NCI-H526 (cell line): ENCODE results near the gene EEFSEC.

Source experiments
- DNase-seq, 2 experiments: peaks; one replicate each; lab custom pipeline; 2025; lab: John Stamatoyannopoulos, UW

Gene EEFSEC

GRCh38 chr3:128285967-128286321, 132.7 kb downstream of the EEFSEC start:
- DNase-seq, result no peak

GRCh38 chr3:128286691-128287090, 133.4 kb downstream of the EEFSEC start:
- DNase-seq, result no peak

- DNase-seq, result peak in 1 of 2 experiments; percentile 21
Measured at GRCh38 chr3:128287216-128287615, 133.9 kb downstream of the EEFSEC start.

DNA sequence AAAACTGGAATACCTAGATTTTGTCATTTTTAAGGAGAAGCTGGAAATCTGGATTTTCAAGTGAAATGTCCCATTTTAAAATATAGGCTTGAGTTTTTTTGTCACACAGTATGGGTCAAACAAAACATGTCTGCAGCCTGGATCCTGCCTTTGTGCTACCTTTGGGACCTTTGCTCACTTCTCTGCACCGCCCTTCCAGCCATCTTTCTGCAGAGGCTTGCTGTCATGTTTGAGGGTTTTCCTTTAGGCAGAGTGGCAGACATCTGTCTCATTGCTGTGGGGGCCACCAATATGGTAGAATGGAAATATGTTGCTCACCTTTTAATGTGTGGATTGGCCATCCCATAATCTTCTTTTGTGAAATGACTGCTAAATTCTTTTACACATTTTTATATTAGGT, 136.3 kb downstream of the EEFSEC start:
- no peak for DNase-seq

- no peak for DNase-seq
Measured at GRCh38 chr3:128290484-128290883, 137.2 kb downstream of the EEFSEC start.

DNA sequence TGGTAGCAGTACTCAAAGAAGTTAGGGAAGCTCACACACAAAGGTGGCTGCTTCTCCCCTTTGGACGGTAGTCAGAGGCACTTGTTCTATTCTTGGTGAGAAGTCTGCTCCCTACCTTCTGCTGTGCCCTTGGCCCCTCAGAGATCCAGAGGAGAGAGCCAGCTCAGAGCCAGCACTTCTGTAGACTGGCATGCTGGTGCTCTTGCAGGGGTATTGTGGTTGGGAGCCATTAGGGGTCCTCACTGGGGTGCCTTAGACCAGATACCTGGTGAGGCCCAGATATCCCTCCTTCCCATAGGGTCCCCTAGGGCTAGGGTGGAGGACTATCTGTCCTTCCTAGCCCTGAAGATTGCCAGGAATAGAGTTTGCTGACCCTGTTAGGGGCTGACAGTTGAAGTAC, 140.6 kb downstream of the EEFSEC start:
- no peak for DNase-seq

DNA sequence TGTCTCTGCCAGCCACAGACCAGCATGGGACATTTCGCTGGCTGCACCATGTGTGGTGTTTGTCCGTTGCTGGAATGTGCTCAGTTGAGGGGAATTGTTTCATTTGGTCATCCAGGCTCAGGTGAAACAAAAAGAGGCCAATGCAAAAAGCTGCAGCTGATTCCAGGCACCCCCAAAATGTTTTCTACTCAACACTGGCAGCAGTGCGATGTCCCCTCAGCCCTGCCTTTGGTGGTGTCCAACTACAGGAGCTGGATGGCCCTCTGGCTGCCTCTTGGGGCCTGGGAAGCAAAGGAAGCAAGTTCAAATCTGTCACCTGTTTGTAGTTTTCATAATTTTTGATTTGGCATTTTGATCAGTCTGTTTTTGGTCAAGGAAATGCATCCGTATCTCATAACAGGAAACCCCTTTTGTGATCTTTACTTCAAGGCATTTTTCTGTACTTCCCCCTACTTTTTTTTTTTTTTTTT, 141.8 kb downstream of the EEFSEC start:
- DNase-seq, result no peak

- DNase-seq, result no peak
Measured at GRCh38 chr3:128296469-128297251, 143.4 kb downstream of the EEFSEC start.

DNA sequence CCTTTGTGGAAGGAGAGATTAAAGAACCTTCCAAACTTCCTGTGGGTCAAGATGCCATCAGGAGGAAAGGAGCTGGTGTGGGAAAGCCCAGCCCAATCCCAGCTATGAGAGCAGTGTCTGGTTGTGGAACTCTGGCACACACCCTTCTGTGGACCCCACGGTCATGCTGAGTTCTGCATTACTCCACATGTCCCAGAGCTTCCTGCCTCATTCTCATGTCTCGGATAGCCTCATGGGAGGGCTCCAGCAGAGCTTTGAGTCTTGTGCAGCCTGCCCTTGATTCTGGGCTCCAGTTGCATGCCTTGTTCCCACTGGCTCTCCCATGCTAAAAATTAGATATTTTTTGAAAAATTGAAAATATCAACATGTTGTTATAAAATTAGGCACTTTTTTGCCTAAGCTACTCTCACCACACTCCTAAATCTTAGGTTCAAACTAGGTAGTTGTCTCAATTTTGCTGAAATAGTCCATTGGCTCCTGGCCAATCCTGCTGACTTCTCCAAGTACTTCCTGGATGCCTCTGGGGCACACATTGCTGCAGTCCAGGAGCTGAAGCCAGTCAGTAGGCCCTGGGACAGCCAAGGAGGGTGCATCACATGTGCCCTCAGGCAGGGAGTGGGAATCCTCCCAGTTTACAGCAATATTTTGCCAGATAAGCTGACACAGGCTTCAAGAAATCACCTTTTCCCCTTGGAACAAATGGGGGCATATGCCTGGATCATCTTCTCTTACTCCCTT, 144.3 kb downstream of the EEFSEC start:
- no peak for DNase-seq

DNA sequence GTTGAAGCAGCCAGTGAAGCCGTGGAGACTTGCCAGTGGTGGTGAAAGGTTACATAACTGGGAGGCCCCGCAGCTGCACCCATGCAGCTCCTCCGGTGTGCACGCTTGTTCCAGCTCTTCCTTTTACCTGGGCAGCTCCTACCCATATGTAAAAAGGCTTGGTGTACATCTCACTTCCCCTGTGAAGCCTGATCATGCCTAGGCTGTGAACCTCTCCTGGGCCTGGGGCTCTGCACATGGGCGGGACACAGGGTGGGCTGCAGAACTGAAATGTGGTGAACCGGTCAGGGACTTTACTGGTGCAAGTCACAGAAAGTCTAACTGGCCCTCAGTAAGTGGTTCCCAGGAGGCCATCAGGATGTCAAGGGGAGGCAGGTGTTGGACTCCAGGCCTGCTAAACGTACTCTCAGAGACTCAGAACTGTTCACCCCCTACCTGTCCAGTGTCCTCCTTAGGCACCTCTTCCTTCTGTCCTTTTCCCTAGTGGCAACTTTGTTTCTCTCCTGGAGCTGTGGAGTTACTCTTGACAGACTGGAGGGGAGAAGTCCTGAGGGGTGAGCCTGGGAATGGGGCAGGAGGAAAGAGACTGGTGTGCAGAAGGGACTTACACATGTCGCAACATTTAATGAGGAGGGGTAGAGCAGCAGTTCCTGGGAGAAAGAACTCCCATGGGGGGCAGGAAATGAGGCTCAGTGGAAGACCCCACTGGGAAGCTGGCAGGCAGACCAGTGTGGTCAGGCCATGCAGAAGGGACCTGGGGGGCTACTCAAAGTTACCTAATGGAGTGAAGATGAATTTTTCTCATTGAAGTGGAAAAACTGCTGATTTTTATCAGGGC, 148.1 kb downstream of the EEFSEC start:
- no peak for DNase-seq

DNA sequence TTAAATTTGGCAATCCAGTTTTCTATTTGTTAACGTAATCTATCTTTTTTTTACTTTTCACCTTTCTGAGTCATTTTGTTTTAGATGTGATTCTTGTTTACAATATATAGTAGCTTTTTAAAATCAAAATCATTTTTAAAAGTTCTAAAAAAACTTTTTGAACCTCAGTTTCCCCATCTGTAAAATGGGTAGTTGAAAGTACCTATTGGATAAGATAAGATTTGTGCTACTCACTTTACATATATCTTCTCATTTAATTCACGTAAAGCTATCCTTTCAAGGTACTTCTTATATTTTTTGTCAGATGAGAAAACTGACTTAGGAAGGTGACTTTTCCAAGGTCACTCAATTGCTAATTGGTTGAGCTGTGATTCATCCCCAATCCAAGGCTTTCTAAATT, 153.2 kb downstream of the EEFSEC start:
- no peak for DNase-seq

- peak in 1 of 2 experiments; percentile 59 for DNase-seq
Measured at GRCh38 chr3:128307029-128307633, 153.8 kb downstream of the EEFSEC start.

- DNase-seq, result no peak
Measured at GRCh38 chr3:128307781-128308469, 154.6 kb downstream of the EEFSEC start.

DNA sequence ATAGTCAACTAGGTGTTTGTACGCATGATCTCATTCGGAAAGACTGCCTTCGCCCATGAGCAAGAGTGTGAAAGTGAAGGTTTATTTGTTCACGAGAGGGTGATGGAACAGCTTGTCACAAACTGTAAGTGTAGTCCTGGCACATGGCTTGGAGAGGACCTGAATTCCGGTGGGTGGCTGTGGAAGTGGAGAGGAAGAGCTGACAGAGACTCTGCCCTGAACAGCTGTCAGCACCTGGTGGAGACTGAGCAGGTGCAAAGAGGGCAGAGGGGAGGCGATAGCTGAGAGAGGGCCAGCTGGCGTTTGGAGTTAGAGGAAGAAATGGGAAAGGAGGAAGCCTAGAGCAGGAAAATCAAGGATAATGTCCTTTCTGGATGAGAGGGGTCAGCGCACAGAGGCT, 155.7 kb downstream of the EEFSEC start:
- peak in 1 of 2 experiments; percentile 46 for DNase-seq

- no peak for DNase-seq
Measured at GRCh38 chr3:128310286-128311058, 157.2 kb downstream of the EEFSEC start.

DNA sequence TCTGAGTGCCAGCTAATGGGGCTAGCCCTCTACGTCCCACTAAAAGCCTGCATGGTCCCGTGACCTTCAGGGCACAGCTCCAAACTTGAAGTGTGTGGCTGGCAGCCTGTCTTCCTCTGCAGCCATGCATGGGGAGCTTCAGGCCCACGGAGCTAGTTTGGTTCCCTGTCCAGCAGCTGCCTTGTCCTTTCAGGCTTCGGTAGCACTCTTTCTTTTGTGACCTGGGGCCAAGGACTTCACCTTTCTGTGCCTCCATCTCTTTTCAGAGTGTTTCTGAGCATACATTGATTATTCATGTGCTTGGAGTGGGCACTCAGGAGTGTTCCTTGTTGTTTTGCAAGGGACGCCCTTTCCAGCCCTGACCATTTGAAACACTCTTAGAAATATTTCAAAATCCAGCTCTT, 158.2 kb downstream of the EEFSEC start:
- no peak for DNase-seq

- DNase-seq, result no peak
Measured at GRCh38 chr3:128312271-128312670, 159.0 kb downstream of the EEFSEC start.

GRCh38 chr3:128313071-128313725, 159.9 kb downstream of the EEFSEC start:
- no peak for DNase-seq

DNA sequence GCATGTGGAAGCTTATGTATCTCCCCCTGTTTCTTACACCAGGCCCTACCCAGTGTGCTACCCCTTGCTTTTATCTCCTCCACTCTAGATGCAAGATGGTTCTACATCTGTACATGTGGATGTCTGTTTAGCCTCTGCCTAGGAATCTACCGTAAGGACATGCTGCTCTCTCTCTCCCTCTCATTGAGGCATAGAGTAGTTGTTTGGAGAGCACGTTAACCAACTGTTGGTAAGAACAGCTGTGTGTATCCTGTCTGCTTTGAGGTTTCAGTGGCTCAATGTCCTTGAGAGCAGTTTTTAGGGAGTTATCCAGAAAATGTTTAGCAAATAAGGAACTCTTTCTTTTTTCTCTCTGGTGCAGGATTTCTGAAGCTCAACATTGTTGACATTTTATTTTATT, 160.7 kb downstream of the EEFSEC start:
- DNase-seq, result no peak

GRCh38 chr3:128315313-128315712, 162.0 kb downstream of the EEFSEC start:
- DNase-seq, result no peak
